Mesenteric fat pad (tissue), 1 donor: ENCODE data around the gene DTD1. TPM values are rescaled to one million over a fixed set of nuclear protein-coding genes. Genes with fewer than 3 reads are reported as not detected.

Experiments
- DNase-seq: peaks from one replicate; pipeline ENCODE4 v3.0.0-alpha.2; 2020; ENCODE audit warnings: low spot score
- long read RNA-seq: library from polyadenylated mRNA; unstranded; transcript quantifications from one replicate; pipeline ENCODE4 v2.0.0, GENCODE V29; 2020
- total RNA-seq: library from RNA; stranded (reverse); fragmentation: NEBNext Ultra II Directional; extraction: Animal tissue kit (Norgen Biotek cat#: 25700); gene quantifications from one replicate; pipeline ENCODE4 v1.2.1, GENCODE V29; 2021
- donor health status: DM: yes; HTN: yes; CAD: no.

DTD1 gene, protein sequence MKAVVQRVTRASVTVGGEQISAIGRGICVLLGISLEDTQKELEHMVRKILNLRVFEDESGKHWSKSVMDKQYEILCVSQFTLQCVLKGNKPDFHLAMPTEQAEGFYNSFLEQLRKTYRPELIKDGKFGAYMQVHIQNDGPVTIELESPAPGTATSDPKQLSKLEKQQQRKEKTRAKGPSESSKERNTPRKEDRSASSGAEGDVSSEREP
- 26.5 TPM for total RNA-seq
- long read RNA-seq, transcript DTD1-201 (6 exons, 1,387 nt): major isoform, 42 of 53 reads
- long read RNA-seq, partial matches to known transcripts: 3 of 53 reads
- long read RNA-seq, other reads (novel, unspliced or antisense): 8 of 53 reads

- peak; percentile 97 for DNase-seq
These were observed at the start of gene DTD1 for GRCh38 chr20:18587665-18588573. Gene DTD1, plus strand, starts transcription at chr20:18588054. Its CDS starts 19 bp downstream, at chr20:18588073.

GRCh38 chr20:18541741-18542140 is 46.1 kb upstream of the DTD1 start:
- no peak for DNase-seq

GRCh38 chr20:18543216-18543615 is 44.6 kb upstream of the DTD1 start:
- DNase-seq: no peak

GRCh38 chr20:18543932-18544331 is 43.9 kb upstream of the DTD1 start:
- DNase-seq: no peak

- no peak for DNase-seq
These were observed 42.3 kb upstream of the DTD1 start for GRCh38 chr20:18545566-18545965.

GRCh38 chr20:18548465-18548864 is 39.4 kb upstream of the DTD1 start:
- DNase-seq: no peak

GRCh38 chr20:18553746-18554145 is 34.1 kb upstream of the DTD1 start:
- no peak for DNase-seq

- DNase-seq: peak; percentile 99
These were observed 20.7 kb upstream of the DTD1 start, which contains the start of gene SMIM26 for GRCh38 chr20:18566892-18567738. Gene SMIM26, plus strand, starts transcription at chr20:18567432. Its CDS starts 47 bp downstream, at chr20:18567479.

- DNase-seq: no peak
These were observed 20.1 kb upstream of the DTD1 start for GRCh38 chr20:18567739-18568091.

GRCh38 chr20:18571009-18571408 is 16.8 kb upstream of the DTD1 start:
- no peak for DNase-seq

DNA sequence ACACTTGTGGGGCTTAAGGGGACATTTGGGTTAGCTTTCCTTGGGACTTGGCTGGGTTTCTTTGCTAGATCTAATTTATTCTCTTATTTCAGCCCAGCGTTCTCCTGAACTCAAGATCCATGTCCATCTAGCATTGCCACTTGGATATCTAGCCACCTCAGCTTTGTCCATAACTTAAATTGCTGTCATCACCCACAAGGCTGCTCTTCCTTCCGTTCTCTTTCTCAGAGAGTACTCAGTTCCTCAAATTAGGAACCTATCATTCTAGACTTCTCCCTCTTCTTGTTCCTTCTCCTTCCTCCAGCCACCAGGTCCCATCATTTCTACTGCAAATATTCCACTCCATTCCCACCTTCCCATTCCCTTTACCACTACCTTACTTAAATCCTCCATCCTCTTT is 16.3 kb upstream of the DTD1 start:
- DNase-seq: no peak

GRCh38 chr20:18577942-18578341 is 9.9 kb upstream of the DTD1 start:
- DNase-seq: no peak

DNA sequence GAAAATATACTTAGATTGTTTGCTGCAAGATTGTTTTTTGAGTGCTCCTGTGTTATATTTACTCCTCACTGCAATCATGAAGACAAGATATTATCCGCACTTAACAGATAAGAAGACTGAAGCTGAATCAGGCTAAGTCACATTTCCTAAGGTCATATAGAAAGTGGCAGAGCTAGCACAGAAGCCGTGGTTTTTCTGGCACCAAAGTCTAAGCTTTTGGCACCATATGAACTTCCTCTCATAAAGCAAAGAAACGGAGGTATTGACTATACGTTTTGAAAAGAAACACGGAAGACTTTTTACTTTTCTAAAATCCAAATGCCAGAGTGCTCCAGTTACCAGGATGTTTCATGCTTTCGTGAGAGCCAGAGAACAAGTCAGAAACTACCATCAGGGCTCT is 9.3 kb upstream of the DTD1 start:
- no peak for DNase-seq

DNA sequence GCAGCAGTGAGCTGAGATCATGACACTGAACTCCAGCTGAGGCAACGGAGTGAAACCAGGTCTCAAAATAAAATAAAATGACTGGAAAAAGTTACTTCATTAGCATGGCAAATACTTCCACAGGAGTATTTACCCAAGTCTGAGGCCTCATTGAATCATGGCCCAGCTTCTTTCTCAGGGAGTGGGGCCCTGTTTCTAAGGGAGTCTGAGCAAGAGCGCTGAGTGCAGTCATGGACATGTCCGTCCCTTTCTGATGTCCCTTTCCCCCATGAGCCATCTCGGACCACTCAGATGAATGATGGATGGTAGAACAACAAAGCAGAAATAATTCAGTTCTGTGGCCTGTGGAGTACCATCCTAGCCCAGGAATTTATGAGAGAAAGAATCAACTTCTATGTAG is 7.8 kb upstream of the DTD1 start:
- no peak for DNase-seq

DNA sequence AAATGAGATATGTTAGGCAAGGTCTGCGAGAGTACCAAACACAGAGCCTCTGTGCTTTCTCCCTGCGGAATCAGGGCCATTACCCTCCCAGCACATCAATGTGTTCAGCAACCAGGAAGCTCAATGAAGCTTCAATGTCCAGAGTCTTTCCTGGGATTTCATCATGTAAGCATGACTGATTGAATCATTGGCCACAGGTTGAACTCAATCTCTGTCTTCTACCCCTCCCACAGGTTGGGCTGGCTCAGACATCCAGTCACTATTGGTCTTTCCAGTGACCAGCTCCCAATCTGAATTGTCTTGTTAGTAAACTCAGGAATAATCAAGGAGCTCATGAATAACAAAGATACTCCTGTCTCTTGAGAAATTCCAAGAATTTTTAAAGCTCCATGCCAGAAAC is 2.7 kb upstream of the DTD1 start:
- no peak for DNase-seq

DNA sequence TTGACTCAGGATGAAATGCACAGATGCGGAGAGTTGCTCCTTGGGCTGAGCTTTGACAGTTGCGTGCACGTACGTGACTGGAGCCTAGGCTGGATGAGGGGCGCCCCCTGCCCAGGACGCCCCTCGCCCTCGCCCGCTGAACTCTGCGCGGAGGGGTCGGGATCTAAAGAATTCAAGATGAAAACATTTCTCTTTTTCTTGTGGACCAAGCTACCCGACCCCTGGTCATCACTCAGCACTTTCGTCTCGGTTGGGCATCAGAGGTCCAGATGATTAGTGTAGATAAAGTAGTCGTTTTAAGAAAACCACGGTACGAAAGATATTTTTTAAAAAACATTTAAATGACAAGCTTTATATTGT is 700 bp downstream of the DTD1 start:
- DNase-seq: no peak

DNA sequence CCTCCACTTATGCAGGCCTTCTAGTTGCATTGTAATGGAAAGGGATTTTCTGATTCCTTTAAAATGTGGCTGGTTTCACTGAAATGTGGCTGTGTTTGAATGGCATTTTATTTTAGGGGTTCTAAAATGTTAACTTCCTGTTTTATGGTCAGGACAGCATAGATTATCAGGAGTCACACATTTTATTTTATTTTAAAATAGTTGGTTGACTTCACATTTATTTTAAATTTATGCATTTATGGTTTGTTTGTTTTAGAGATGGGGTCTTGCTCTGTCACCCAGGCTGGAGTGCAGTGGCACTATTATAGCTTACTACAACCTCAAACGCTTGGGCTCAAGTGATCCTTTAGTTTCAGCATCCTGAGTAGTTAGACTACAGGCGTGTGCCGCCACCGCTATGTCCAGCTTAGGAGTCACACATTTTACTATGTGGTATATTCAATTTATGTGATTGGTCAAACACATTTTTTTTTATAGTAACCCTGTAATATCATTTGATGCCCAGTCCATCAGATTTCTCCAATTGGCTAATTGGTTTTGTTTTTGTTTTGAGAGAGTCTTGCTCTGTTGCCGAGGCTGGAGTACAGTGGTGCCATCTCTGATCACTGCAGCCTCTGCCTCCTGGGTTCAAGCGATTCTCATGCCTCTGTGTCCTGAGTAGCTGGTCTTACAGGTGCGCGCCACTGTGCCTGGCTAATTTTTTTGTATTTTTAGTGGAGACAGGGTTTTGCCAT is 2.3 kb downstream of the DTD1 start:
- DNase-seq: no peak

GRCh38 chr20:18596270-18596669 is 8.4 kb downstream of the DTD1 start:
- DNase-seq: no peak

- no peak for DNase-seq
These were observed 21.9 kb downstream of the DTD1 start for GRCh38 chr20:18609741-18610140.

GRCh38 chr20:18611492-18611891 is 23.6 kb downstream of the DTD1 start:
- no peak for DNase-seq

DNA sequence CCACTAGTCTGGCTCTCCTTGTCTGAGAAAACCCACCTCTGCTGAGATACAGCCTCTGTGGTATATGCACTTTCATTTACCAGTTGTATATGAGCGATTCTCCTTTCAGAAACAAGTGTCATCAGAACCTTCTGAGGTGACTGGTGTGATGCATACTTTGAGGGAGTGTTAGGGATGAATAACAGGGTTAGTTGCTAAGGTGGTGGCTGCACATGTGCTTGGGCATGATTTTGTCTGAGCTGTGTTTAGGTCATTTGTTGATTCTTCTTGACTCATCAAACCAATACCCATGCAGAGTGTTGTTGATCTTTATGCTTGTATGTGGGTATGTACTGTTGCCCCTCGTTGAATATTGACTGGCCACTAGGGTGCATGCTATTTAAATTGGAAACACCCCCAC is 25.7 kb downstream of the DTD1 start:
- no peak for DNase-seq
